ENCODE results near the gene CNTN4. TPM values are rescaled to one million over a fixed set of nuclear protein-coding genes. Genes with fewer than 3 reads are reported as not detected.
"Not testable (repeated sequence)": the region's sequence is repeated elsewhere in the genome, so short reads cannot be mapped to it uniquely, and the experiment has no call there.

Gene CNTN4
- total RNA-seq, 1 donor from 2014 or later, result 0.79 TPM

DNA sequence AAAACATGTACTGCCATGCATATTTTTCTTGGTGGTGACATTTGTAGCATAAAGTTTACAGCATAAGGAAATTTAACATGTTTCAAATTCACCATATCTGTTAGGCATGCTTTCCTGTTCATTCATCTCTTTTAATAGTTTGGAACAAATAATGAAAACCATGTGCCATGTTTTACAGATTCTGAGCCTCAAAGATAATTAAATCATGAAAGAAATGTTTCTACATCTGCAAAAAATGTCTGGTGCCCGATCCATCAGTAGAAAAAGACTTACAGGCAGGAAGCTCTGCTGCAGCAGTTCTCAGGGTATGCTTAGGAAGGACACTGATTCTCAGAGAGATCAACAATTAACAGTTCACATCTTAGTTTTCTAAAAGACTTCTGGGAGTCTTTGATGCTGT, 695.3 kb downstream of the CNTN4 start:
- TF ChIP-seq, protein P1, sequence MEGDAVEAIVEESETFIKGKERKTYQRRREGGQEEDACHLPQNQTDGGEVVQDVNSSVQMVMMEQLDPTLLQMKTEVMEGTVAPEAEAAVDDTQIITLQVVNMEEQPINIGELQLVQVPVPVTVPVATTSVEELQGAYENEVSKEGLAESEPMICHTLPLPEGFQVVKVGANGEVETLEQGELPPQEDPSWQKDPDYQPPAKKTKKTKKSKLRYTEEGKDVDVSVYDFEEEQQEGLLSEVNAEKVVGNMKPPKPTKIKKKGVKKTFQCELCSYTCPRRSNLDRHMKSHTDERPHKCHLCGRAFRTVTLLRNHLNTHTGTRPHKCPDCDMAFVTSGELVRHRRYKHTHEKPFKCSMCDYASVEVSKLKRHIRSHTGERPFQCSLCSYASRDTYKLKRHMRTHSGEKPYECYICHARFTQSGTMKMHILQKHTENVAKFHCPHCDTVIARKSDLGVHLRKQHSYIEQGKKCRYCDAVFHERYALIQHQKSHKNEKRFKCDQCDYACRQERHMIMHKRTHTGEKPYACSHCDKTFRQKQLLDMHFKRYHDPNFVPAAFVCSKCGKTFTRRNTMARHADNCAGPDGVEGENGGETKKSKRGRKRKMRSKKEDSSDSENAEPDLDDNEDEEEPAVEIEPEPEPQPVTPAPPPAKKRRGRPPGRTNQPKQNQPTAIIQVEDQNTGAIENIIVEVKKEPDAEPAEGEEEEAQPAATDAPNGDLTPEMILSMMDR (IDR thresholded peaks at IDR 0.05; ENCODE audit: insufficient read depth, low read length, severe bottlenecking), result no peak
- H3K36me3 ChIP-seq (ENCODE audit: control insufficient read depth, insufficient read depth, low read length), result no peaks in the 10 kb centered on the region
- DNase-seq (ENCODE audit: low read depth) (no peak), FAIRE-seq (no peak)
- H3K27me3 ChIP-seq (ENCODE audit: control insufficient read depth, insufficient read depth, low read length), result no peaks in the 10 kb centered on the region
- H3K4me3 ChIP-seq (ENCODE audit: low read depth, low read length), result no peak overlapping the region

DNA sequence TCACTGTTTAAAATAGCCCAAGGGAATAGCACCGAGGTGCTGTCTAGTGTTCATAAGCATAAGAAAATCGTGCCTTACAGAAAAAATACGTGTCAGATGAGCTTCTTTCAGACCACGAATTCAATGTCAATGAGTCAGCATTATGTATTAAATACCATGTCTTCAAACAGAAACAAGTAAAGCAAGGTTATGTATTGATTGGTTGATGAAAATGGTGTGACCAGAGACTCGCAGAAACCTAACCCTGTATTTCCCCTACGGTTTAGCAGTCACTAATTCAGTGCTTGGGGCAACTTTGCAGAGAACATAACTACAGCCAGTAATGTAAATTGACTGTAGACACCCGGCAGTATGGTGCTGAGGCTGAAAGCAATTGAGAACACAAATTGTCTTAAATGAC, 703.8 kb downstream of the CNTN4 start:
- Histone ChIP-seq H3K27me3 (ENCODE audit: control insufficient read depth, insufficient read depth, low read length) (no peaks in the 10 kb centered on the region), H3K36me3 (ENCODE audit: control insufficient read depth, insufficient read depth, low read length) (no peaks in the 10 kb centered on the region), H3K4me3 (ENCODE audit: low read depth, low read length) (no peak overlapping the region)
- DNase-seq (ENCODE audit: low read depth) (no peak), FAIRE-seq (no peak)
- TF ChIP-seq, protein P1 (IDR thresholded peaks at IDR 0.05; ENCODE audit: insufficient read depth, low read length, severe bottlenecking), result no peak

DNA sequence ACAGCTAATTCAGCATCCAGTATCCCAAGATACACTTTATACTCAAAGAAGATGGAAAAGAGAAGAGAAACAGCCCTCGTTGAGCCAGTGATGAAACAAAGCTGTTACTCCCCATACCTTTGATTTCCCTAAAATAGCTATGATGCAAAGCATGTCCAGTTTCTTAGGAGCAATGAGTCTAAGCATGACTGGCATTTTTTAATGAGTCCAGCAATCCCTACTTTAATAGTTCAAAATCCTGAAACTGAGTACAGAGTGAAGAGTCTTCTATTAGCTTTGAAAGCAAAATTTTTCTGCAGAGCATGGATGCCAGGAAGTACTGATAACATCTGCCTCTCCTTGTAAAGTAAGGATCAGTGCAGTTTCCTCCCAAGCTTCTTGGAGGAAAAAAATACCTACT, 708.8 kb downstream of the CNTN4 start:
- Histone ChIP-seq H3K4me3 (ENCODE audit: low read depth, low read length) (no peak overlapping the region), H3K36me3 (ENCODE audit: control insufficient read depth, insufficient read depth, low read length) (no peaks in the 10 kb centered on the region), H3K27me3 (ENCODE audit: control insufficient read depth, insufficient read depth, low read length) (no peaks in the 10 kb centered on the region)
- TF ChIP-seq, protein P1 (IDR thresholded peaks at IDR 0.05; ENCODE audit: insufficient read depth, low read length, severe bottlenecking), result no peak
- FAIRE-seq (no peak), DNase-seq (ENCODE audit: low read depth) (no peak)

DNA sequence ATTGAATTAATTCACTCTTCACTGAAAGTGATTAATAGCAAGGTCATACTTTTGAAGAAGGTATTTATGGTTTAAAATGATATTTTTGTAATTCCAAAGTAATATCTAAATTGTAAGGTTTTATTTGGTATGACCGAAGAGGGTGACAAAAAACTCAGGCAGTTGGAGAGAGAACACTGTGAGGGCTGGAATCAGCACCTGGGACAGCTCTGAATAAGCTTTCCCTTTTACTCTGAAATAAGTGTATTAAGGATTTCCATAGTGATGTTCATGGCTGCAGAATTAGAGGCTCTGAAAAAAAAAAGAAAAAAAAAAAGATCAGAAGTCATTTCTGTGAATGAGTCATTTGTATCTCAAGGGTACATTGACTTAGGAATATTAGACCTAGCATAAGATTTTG, 712.1 kb downstream of the CNTN4 start:
- TF ChIP-seq, protein P1 (IDR thresholded peaks at IDR 0.05; ENCODE audit: insufficient read depth, low read length, severe bottlenecking), result no peak
- H3K36me3 ChIP-seq (ENCODE audit: control insufficient read depth, insufficient read depth, low read length), result no peaks in the 10 kb centered on the region
- no peak overlapping the region for H3K4me3 ChIP-seq (ENCODE audit: low read depth, low read length)
- FAIRE-seq, result no peak
- H3K27me3 ChIP-seq (ENCODE audit: control insufficient read depth, insufficient read depth, low read length), result no peaks in the 10 kb centered on the region
- no peak for DNase-seq (ENCODE audit: low read depth)

DNA sequence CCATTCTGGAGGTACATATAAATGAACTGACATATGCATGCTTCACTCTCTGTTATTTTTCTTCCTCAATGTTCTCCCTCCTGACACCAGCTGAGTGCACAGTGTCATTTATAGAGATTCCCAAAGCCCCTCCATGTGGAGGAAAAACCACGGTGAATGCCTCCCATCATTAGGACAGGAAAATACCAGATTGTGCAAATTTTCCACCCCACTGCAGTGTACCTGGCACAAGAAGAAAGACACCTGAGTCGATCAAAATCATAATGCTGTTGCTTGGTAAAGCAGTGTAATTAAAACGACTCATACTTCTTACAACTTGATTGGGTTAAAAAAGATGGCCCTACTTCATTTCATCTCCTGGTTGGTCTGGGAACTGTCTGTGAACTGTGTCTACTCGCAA, 720.9 kb downstream of the CNTN4 start:
- no peaks in the 10 kb centered on the region for H3K27me3 ChIP-seq (ENCODE audit: control insufficient read depth, insufficient read depth, low read length)
- no peaks in the 10 kb centered on the region for H3K36me3 ChIP-seq (ENCODE audit: control insufficient read depth, insufficient read depth, low read length)
- FAIRE-seq, result no peak
- no peak for DNase-seq (ENCODE audit: low read depth)
- H3K4me3 ChIP-seq (ENCODE audit: low read depth, low read length), result no peak overlapping the region
- TF ChIP-seq, protein P1 (IDR thresholded peaks at IDR 0.05; ENCODE audit: insufficient read depth, low read length, severe bottlenecking), result no peak

DNA sequence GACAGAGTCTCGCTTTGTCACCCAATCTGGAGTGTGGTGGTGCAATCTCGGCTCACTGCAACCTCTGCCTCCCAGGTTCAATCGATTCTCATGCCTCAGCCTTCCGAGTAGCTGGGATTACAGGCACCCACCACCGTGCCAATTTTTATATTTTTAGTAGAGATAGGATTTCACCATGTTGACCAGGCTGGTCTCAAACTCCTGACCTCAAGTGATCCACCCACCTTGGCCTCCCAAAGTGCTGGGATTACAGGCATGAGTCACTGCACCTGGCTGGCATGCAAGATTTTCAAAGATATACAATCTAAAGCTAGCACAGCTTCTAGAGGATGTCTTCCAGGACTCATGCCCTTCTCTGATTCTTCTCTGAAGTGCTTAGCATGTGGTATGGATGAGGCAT, 722.3 kb downstream of the CNTN4 start:
- H3K4me3 ChIP-seq (ENCODE audit: low read depth, low read length); DNase-seq (ENCODE audit: low read depth); FAIRE-seq: not testable (repeated sequence)

More for the DNA sequence above, 722.3 kb downstream of the CNTN4 start:
- not testable (repeated sequence) for H3K27me3 ChIP-seq (ENCODE audit: control insufficient read depth, insufficient read depth, low read length); H3K36me3 ChIP-seq (ENCODE audit: control insufficient read depth, insufficient read depth, low read length)

Measured in bronchial epithelial cell (primary cell).